B cell (primary cell): ENCODE results near the gene JMJD6. TPM values are rescaled to one million over a fixed set of nuclear protein-coding genes. Genes with fewer than 3 reads are reported as not detected.

Source experiments
- ATAC-seq: fragments of 200-7000 bp; cut with Tn5 transposase; one replicate; pipeline ENCODE4 v1.10.0; 2021; ENCODE audit warnings: low read depth, mild to moderate bottlenecking, moderate number of reproducible peaks, moderate library complexity
- CTCF ChIA-PET: fragments of 350-600 bp; sonication (Branson Sonifier 250); formaldehyde crosslinking; loops from one replicate; lab custom pipeline; 2021; ENCODE audit warnings: antibody characterized with exemption, inconsistent platforms; lab: Charles Lee
- POLR2A ChIA-PET: fragments of 350-600 bp; sonication (Branson Sonifier 250); formaldehyde crosslinking; loops from one replicate; lab custom pipeline; 2021; ENCODE audit warnings: antibody characterized with exemption; lab: Charles Lee
- DNase-seq: peaks from one replicate; pipeline ENCODE4 v3.0.0; 2013
- H2AFZ ChIP-seq: 2 replicates; pipeline ENCODE4 v1.6.1; 2012; ENCODE audit warnings: mild to moderate bottlenecking, low read depth, low read length; ENCODE audit not compliant: insufficient read depth, poor library complexity, severe bottlenecking
- H3K27ac ChIP-seq, 2 donors: 1 replicate in 1 of 2; 2 replicates in 1 of 2; pipeline ENCODE4 v1.5.1; 2012 to 2013; ENCODE audit warnings: low read length in 2 of 2, mild to moderate bottlenecking in 2 of 2, moderate library complexity in 1 of 2
- H3K27me3 ChIP-seq, 4 experiments: fragments of 200-600 bp in 1 of 4; sonication (generic) in 1 of 4; replicated peaks in 1 of 4; 1 replicate in 2 of 4; 2 replicates in 2 of 4; pipeline versions ENCODE4 v1.6.1 to v1.7.0; 2013 to 2016; ENCODE audit warnings: low read length in 3 of 4, mild to moderate bottlenecking in 2 of 4, mixed read lengths in 1 of 4, moderate library complexity in 1 of 4; ENCODE audit not compliant: insufficient read depth in 4 of 4, control insufficient read depth in 3 of 4; ENCODE audit errors: control extremely low read depth in 1 of 4
- H3K36me3 ChIP-seq, 2 experiments: replicated peaks in 1 of 2; 1 replicate in 1 of 2; 2 replicates in 1 of 2; pipeline versions ENCODE4 v1.6.1 to v1.7.1; 2013; ENCODE audit warnings: low read length in 1 of 2; ENCODE audit not compliant: insufficient read depth in 2 of 2, control insufficient read depth in 1 of 2; ENCODE audit errors: control extremely low read depth in 1 of 2, extremely low read depth in 1 of 2
- H3K4me1 ChIP-seq, 2 donors: fragments of 200-600 bp in 1 of 2; sonication (generic) in 1 of 2; 1 replicate in 1 of 2; 2 replicates in 1 of 2; pipeline versions ENCODE4 v1.5.1 to v1.6.1; 2013 to 2017; ENCODE audit warnings: low read length in 2 of 2; ENCODE audit not compliant: control insufficient read depth in 2 of 2, insufficient read depth in 2 of 2
- H3K4me2 ChIP-seq: replicated peaks from 2 replicates; pipeline ENCODE3; 2012; ENCODE audit warnings: mild to moderate bottlenecking, low read depth, low read length; ENCODE audit not compliant: poor library complexity, severe bottlenecking
- H3K4me3 ChIP-seq, 5 experiments: fragments of 200-600 bp in 1 of 5; sonication (generic) in 1 of 5; 1 replicate in 3 of 5; 2 replicates in 2 of 5; pipeline versions ENCODE4 v1.5.1 to v1.7.0; 2011 to 2016; ENCODE audit warnings: low read length in 4 of 5, mild to moderate bottlenecking in 4 of 5, low read depth in 2 of 5, control low read depth in 1 of 5, moderate library complexity in 1 of 5; ENCODE audit not compliant: insufficient read depth in 1 of 5; ENCODE audit errors: control extremely low read depth in 1 of 5, extremely low read depth in 1 of 5
- H3K79me2 ChIP-seq: fragments of 200-600 bp; sonication (generic); one replicate; pipeline ENCODE4 v1.6.0; 2016; ENCODE audit warnings: low read length; ENCODE audit not compliant: control insufficient read depth, insufficient read depth
- H3K9ac ChIP-seq: fragments of 200-600 bp; sonication (generic); 2 replicates; pipeline ENCODE4 v1.6.1; 2017; ENCODE audit warnings: mild to moderate bottlenecking, low read length, moderate library complexity
- H3K9me3 ChIP-seq, 3 donors: one replicate each; pipeline versions ENCODE4 v1.6.1 to v1.7.1; 2013; ENCODE audit warnings: low read length in 2 of 3; ENCODE audit not compliant: control insufficient read depth in 2 of 3, insufficient read depth in 1 of 3; ENCODE audit errors: control extremely low read depth in 1 of 3
- H4K20me1 ChIP-seq: 2 replicates; pipeline ENCODE4 v1.6.0; 2012; ENCODE audit warnings: mild to moderate bottlenecking, low read length; ENCODE audit not compliant: insufficient read depth, control insufficient read depth, poor library complexity, severe bottlenecking
- H3K27ac Mint-ChIP-seq: one replicate; pipeline ENCODE4 v1.8.0; 2021; ENCODE audit warnings: mixed read lengths
- H3K27me3 Mint-ChIP-seq: one replicate; pipeline ENCODE4 v1.8.0; 2021; ENCODE audit warnings: mixed read lengths
- H3K4me1 Mint-ChIP-seq: one replicate; pipeline ENCODE4 v1.8.0; 2021; ENCODE audit warnings: mixed read lengths
- H3K4me3 Mint-ChIP-seq: one replicate; pipeline ENCODE4 v1.8.0; 2021; ENCODE audit warnings: mixed read lengths
- H3K9me3 Mint-ChIP-seq: one replicate; pipeline ENCODE4 v1.8.0; 2022; ENCODE audit warnings: mixed read lengths; ENCODE audit not compliant: insufficient read depth
- EZH2 ChIP-seq: IDR thresholded peaks from 2 replicates; pipeline ENCODE4 v1.6.1; 2012; ENCODE audit warnings: borderline replicate concordance, low read depth, mild to moderate bottlenecking, moderate library complexity, low read length; ENCODE audit not compliant: insufficient read depth, poor library complexity, severe bottlenecking
- WGBS: methylation state at CpG from one replicate; pipeline ENCODE4 v1.1.5; 2013; ENCODE audit warnings: missing lambda C conversion rate; ENCODE audit not compliant: insufficient coverage; 5-methylcytosine and 5-hydroxymethylcytosine counted together
- intact Hi-C: fragments of 100-400 bp; cut with micrococcal nuclease; formaldehyde crosslinking; loops from one replicate; pipeline ENCODE4 v1.10.0; 2022
- polyA plus RNA-seq: library from polyadenylated mRNA; depleted of rRNA; stranded (reverse); fragments of >200 nt; gene quantifications from 2 replicates; pipeline ENCODE4 v1.2.3, GENCODE V29; 2012
- total RNA-seq, 2 donors: library from RNA; stranded (reverse); fragments of 120-200 nt in 1 of 2; gene quantifications; 1 replicate in 1 of 2; 2 replicates in 1 of 2; pipeline versions ENCODE4 v1.2.3 to v1.2.4, GENCODE V29; 2013 to 2022
- TF ChIP-seq, protein P1 (sequence below): fragments of 200-600 bp; IDR thresholded peaks from one replicate; pipeline ENCODE4 v1.8.0; 2022; ENCODE audit warnings: antibody characterized with exemption, mild to moderate bottlenecking

JMJD6 gene
- total and polyA plus RNA-seq, 2 donors (not counting 1 experiment from before 2014, with no cell fraction given): 38.2 to 45.0 TPM

DNA sequence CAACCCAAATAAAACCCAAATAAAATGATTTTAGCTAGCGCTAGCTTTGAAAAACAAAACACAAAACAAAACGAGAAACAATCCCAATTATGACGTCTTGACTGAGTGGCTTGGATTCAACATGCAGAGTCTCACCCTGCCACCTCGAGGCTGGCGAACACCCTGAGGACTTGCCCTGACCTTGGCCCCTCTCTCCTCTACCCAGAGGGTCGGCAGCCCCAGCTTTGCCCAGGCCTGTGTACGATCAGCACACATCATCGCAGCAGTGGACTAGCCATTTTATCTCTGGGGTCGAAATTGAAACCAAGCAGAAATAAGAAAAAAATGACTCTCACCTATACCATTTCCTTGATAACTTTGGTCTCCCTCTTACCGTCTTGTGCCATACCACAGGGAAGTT lies 4.9 kb downstream of the JMJD6 start:
- Histone ChIP-seq H2AFZ (no peak overlapping the region), H3K36me3 (peaks cover 13 to 68% of the 10 kb centered on the region in 2 experiments), H3K27ac (no peak overlapping the region), H3K4me3 (no peak overlapping the region), H3K79me2 (peaks cover 35% of the 10 kb centered on the region), H3K27me3 (no peaks in the 10 kb centered on the region), H3K9ac (no peak overlapping the region), H3K4me2 (no peak overlapping the region), H3K4me1 (peaks cover 9 to 14% of the 10 kb centered on the region in 2 donors), H3K9me3 (no peaks in the 10 kb centered on the region), H4K20me1 (peaks cover 38% of the 10 kb centered on the region)
- TF ChIP-seq EZH2: no peak
- TF ChIP-seq, protein P1, sequence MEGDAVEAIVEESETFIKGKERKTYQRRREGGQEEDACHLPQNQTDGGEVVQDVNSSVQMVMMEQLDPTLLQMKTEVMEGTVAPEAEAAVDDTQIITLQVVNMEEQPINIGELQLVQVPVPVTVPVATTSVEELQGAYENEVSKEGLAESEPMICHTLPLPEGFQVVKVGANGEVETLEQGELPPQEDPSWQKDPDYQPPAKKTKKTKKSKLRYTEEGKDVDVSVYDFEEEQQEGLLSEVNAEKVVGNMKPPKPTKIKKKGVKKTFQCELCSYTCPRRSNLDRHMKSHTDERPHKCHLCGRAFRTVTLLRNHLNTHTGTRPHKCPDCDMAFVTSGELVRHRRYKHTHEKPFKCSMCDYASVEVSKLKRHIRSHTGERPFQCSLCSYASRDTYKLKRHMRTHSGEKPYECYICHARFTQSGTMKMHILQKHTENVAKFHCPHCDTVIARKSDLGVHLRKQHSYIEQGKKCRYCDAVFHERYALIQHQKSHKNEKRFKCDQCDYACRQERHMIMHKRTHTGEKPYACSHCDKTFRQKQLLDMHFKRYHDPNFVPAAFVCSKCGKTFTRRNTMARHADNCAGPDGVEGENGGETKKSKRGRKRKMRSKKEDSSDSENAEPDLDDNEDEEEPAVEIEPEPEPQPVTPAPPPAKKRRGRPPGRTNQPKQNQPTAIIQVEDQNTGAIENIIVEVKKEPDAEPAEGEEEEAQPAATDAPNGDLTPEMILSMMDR: no peak
- no peaks in the 10 kb centered on the region for H3K27me3 Mint-ChIP-seq
- no peak overlapping the region for H3K27ac Mint-ChIP-seq
- DNase-seq: no peak
- intact Hi-C loops: no loop called here
- no peak overlapping the region for H3K4me3 Mint-ChIP-seq
- CTCF ChIA-PET: no interaction called here
- WGBS: 95% methylated on average over 9 of the region's 10 CpGs
- peaks cover 20% of the 10 kb centered on the region for H3K4me1 Mint-ChIP-seq
- POLR2A ChIA-PET: interaction anchor here (1.0 kb wide), 1 partner anchor 16 kb away, joined by 4 read pairs; the partner anchor contains the start of gene MFSD11
- H3K9me3 Mint-ChIP-seq: no peaks in the 10 kb centered on the region
- no peak for ATAC-seq

DNA sequence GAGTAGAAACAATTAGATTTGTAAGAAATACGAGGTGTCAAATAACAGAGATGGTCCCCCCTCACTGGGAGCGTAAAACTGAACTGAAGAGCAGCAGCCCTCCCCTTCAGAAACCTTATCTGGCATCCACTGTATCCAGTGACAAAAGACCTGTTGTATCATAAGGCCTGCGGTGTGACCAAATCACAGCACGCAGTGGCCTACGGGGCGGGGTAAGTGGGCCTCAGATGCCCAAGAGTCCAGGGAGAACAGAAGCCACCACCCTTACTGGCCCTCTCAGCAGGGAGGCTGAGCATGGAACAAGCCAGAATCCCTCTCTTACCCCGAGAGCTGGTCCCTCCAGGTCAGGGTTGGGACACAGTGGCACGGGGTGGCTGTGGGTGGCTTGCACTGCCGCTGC lies 5.5 kb downstream of the JMJD6 start:
- no peak for TF ChIP-seq EZH2
- TF ChIP-seq, protein P1: no peak
- POLR2A ChIA-PET: no interaction called here
- Mint-ChIP-seq H3K4me1 (peaks cover 21% of the 10 kb centered on the region), H3K9me3 (no peaks in the 10 kb centered on the region), H3K4me3 (no peak overlapping the region), H3K27me3 (no peaks in the 10 kb centered on the region), H3K27ac (no peak overlapping the region)
- H3K9me3 ChIP-seq: no peaks in the 10 kb centered on the region
- H4K20me1 ChIP-seq: peaks cover 38% of the 10 kb centered on the region
- no peak overlapping the region for H3K4me3 ChIP-seq
- peaks cover 16 to 73% of the 10 kb centered on the region in 2 experiments for H3K36me3 ChIP-seq
- 100% methylated on average over 5 of the region's 9 CpGs for WGBS
- no peak overlapping the region for H3K9ac ChIP-seq
- CTCF ChIA-PET: interaction anchor here (1.1 kb wide), 1 partner anchor 9 kb away, joined by 3 read pairs; no protein-coding TSS in a partner anchor
- H3K27me3 ChIP-seq: no peaks in the 10 kb centered on the region
- peaks cover 11 to 19% of the 10 kb centered on the region in 2 donors for H3K4me1 ChIP-seq
- ATAC-seq (no peak), DNase-seq (no peak)
- H2AFZ ChIP-seq: no peak overlapping the region
- H3K27ac ChIP-seq: no peak overlapping the region
- intact Hi-C loops: no loop called here
- H3K79me2 ChIP-seq: peaks cover 35% of the 10 kb centered on the region
- no peak overlapping the region for H3K4me2 ChIP-seq
